Measurements from ENCODE around the gene PPP2R5E.

The PPP2R5E gene

GRCh38 chr14:63453443-63453936 is 89.7 kb downstream of the PPP2R5E start:
- Histone ChIP-seq H3K27me3 (ENCODE audit: control insufficient read depth, insufficient read depth, low read length) (no peaks in the 10 kb centered on the region), H3K4me1 (ENCODE audit: control insufficient read depth, insufficient read depth, low read length) (0 out of 2 replicates have a peak, but pooled peaks cover 4% of the 10 kb centered on the region), H3K27ac (ENCODE audit: low read depth, low read length) (no peak overlapping the region), H3K36me3 (ENCODE audit: control insufficient read depth, insufficient read depth, low read length) (peaks cover 12% of the 10 kb centered on the region; the same call in 1 of the 2 replicates), H3K9me3 (ENCODE audit: control insufficient read depth, insufficient read depth, low read depth, low read length) (no peaks in the 10 kb centered on the region), H3K4me3 (ENCODE audit: low read depth, low read length) (no peak overlapping the region), H3K9ac (ENCODE audit: low read length) (no peak overlapping the region)

- Histone ChIP-seq H3K27me3 (ENCODE audit: control insufficient read depth, insufficient read depth, low read length) (no peaks in the 10 kb centered on the region), H3K9ac (ENCODE audit: low read length) (no peak overlapping the region), H3K9me3 (ENCODE audit: control insufficient read depth, insufficient read depth, low read depth, low read length) (no peaks in the 10 kb centered on the region), H3K27ac (ENCODE audit: low read depth, low read length) (no peak overlapping the region), H3K36me3 (ENCODE audit: control insufficient read depth, insufficient read depth, low read length) (peaks cover 12% of the 10 kb centered on the region; the same call in 1 of the 2 replicates), H3K4me3 (ENCODE audit: low read depth, low read length) (no peak overlapping the region), H3K4me1 (ENCODE audit: control insufficient read depth, insufficient read depth, low read length) (0 out of 2 replicates have a peak, but pooled peaks cover 4% of the 10 kb centered on the region)
Observed at GRCh38 chr14:63452796-63453195, 90.4 kb downstream of the PPP2R5E start.

GRCh38 chr14:63448841-63449240 is 94.3 kb downstream of the PPP2R5E start:
- Histone ChIP-seq H3K9ac (ENCODE audit: low read length) (no peak overlapping the region), H3K9me3 (ENCODE audit: control insufficient read depth, insufficient read depth, low read depth, low read length) (no peaks in the 10 kb centered on the region), H3K4me1 (ENCODE audit: control insufficient read depth, insufficient read depth, low read length) (no peaks in the 10 kb centered on the region), H3K36me3 (ENCODE audit: control insufficient read depth, insufficient read depth, low read length) (peaks cover 12% of the 10 kb centered on the region; the same call in 1 of the 2 replicates), H3K27ac (ENCODE audit: low read depth, low read length) (no peak overlapping the region), H3K27me3 (ENCODE audit: control insufficient read depth, insufficient read depth, low read length) (no peaks in the 10 kb centered on the region), H3K4me3 (ENCODE audit: low read depth, low read length) (no peak overlapping the region)

DNA sequence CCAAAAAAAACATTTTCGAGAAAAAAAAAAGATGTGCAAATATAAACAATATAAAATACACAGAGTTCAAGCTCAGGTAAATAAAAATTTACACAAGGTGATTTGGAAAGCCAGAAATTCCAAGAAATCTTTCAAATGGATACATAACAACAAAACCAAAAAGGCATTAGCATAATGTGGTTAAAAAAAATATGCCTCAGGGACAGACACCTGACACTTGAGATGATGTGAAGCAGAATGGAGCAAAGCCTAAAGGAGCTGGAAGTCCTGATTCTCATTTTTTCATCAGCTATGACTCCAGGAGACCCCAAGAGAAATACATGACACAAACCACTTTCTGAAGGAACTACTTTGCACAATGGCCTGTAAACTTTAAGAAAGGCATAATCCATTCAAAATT is 98.6 kb downstream of the PPP2R5E start:
- H3K4me1 ChIP-seq (ENCODE audit: control insufficient read depth, insufficient read depth, low read length), result peaks cover 8% of the 10 kb centered on the region; the same call in 1 of the 2 replicates
- H3K4me3 ChIP-seq (ENCODE audit: low read depth, low read length), result no peak overlapping the region
- no peaks in the 10 kb centered on the region for H3K27me3 ChIP-seq (ENCODE audit: control insufficient read depth, insufficient read depth, low read length)
- no peak overlapping the region for H3K9ac ChIP-seq (ENCODE audit: low read length)
- no peaks in the 10 kb centered on the region for H3K9me3 ChIP-seq (ENCODE audit: control insufficient read depth, insufficient read depth, low read depth, low read length)
- H3K36me3 ChIP-seq (ENCODE audit: control insufficient read depth, insufficient read depth, low read length), result peaks cover 4% of the 10 kb centered on the region; the same call in 1 of the 2 replicates
- no peak overlapping the region for H3K27ac ChIP-seq (ENCODE audit: low read depth, low read length)

- no peaks in the 10 kb centered on the region for H3K27me3 ChIP-seq (ENCODE audit: control insufficient read depth, insufficient read depth, low read length)
- H3K36me3 ChIP-seq (ENCODE audit: control insufficient read depth, insufficient read depth, low read length), result peaks cover 4% of the 10 kb centered on the region; the same call in 1 of the 2 replicates
- H3K9me3 ChIP-seq (ENCODE audit: control insufficient read depth, insufficient read depth, low read depth, low read length), result no peaks in the 10 kb centered on the region
- H3K27ac ChIP-seq (ENCODE audit: low read depth, low read length), result no peak overlapping the region
- peaks cover 8% of the 10 kb centered on the region; the same call in 1 of the 2 replicates for H3K4me1 ChIP-seq (ENCODE audit: control insufficient read depth, insufficient read depth, low read length)
- no peak overlapping the region for H3K9ac ChIP-seq (ENCODE audit: low read length)
- no peak overlapping the region for H3K4me3 ChIP-seq (ENCODE audit: low read depth, low read length)
Observed at GRCh38 chr14:63443988-63444387, 99.2 kb downstream of the PPP2R5E start.

- no peaks in the 10 kb centered on the region for H3K9me3 ChIP-seq (ENCODE audit: control insufficient read depth, insufficient read depth, low read depth, low read length)
- H3K27me3 ChIP-seq (ENCODE audit: control insufficient read depth, insufficient read depth, low read length), result no peaks in the 10 kb centered on the region
- H3K27ac ChIP-seq (ENCODE audit: low read depth, low read length), result no peak overlapping the region
- no peak overlapping the region for H3K4me3 ChIP-seq (ENCODE audit: low read depth, low read length)
- H3K9ac ChIP-seq (ENCODE audit: low read length), result no peak overlapping the region
- H3K36me3 ChIP-seq (ENCODE audit: control insufficient read depth, insufficient read depth, low read length), result peaks cover 4% of the 10 kb centered on the region; the same call in 1 of the 2 replicates
- H3K4me1 ChIP-seq (ENCODE audit: control insufficient read depth, insufficient read depth, low read length), result peaks cover 11% of the 10 kb centered on the region
Observed at GRCh38 chr14:63443361-63443760, 99.8 kb downstream of the PPP2R5E start.

- Histone ChIP-seq H3K4me1 (ENCODE audit: control insufficient read depth, insufficient read depth, low read length) (peaks cover 42% of the 10 kb centered on the region), H3K9ac (ENCODE audit: low read length) (no peak overlapping the region), H3K27ac (ENCODE audit: low read depth, low read length) (peak overlapping the region; percentile 49; the same call in 1 of the 2 replicates), H3K27me3 (ENCODE audit: control insufficient read depth, insufficient read depth, low read length) (no peaks in the 10 kb centered on the region), H3K9me3 (ENCODE audit: control insufficient read depth, insufficient read depth, low read depth, low read length) (no peaks in the 10 kb centered on the region), H3K36me3 (ENCODE audit: control insufficient read depth, insufficient read depth, low read length) (peaks cover 4% of the 10 kb centered on the region; the same call in 1 of the 2 replicates), H3K4me3 (ENCODE audit: low read depth, low read length) (no peak overlapping the region)
Observed at GRCh38 chr14:63438065-63438757, 105.0 kb downstream of the PPP2R5E start.

DNA sequence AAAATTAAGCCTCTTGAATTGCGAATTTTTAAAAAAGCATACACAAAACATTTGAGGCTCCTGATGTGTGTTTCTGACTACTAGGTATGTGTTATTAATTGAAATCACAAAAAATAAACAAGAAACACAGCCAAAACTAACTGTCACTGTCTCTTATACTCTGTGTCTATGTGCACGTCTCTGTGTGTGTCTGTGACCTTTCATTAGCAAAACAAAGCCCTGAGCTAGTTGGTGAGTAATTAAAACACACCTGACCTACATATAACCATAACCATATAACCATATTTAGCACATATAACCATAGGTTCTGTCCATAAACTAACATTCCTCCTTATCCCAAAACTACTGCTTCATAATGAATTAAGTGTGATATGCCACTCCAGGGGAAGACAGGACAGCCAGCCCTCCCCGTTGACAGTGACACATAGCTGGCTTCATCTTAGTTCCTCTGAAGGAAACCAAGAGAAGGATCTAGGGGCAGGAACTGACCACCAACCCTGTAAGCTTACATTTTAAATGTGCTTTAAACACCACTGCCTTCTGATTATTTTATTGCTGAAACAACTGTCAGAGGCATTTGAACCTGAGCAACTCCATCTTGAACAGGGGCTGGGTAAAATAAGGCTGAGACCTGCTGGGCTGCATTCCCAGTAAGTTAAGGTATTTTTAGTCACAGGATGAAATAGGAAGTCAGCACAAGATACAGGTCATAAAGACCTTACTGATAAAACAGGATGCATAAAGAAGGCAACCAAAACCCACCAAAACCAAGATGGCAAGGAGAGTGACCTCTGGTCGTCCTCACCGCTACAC is 106.7 kb downstream of the PPP2R5E start:
- Histone ChIP-seq H3K4me1 (ENCODE audit: control insufficient read depth, insufficient read depth, low read length) (peaks cover 42% of the 10 kb centered on the region), H3K27ac (ENCODE audit: low read depth, low read length) (no peak overlapping the region), H3K9me3 (ENCODE audit: control insufficient read depth, insufficient read depth, low read depth, low read length) (no peaks in the 10 kb centered on the region), H3K27me3 (ENCODE audit: control insufficient read depth, insufficient read depth, low read length) (no peaks in the 10 kb centered on the region), H3K4me3 (ENCODE audit: low read depth, low read length) (no peak overlapping the region), H3K9ac (ENCODE audit: low read length) (no peak overlapping the region), H3K36me3 (ENCODE audit: control insufficient read depth, insufficient read depth, low read length) (peaks cover 4% of the 10 kb centered on the region; the same call in 1 of the 2 replicates)

GRCh38 chr14:63435838-63436237 is 107.3 kb downstream of the PPP2R5E start:
- Histone ChIP-seq H3K9ac (ENCODE audit: low read length) (no peak overlapping the region), H3K36me3 (ENCODE audit: control insufficient read depth, insufficient read depth, low read length) (no peaks in the 10 kb centered on the region), H3K27me3 (ENCODE audit: control insufficient read depth, insufficient read depth, low read length) (no peaks in the 10 kb centered on the region), H3K27ac (ENCODE audit: low read depth, low read length) (no peak overlapping the region), H3K9me3 (ENCODE audit: control insufficient read depth, insufficient read depth, low read depth, low read length) (no peaks in the 10 kb centered on the region), H3K4me3 (ENCODE audit: low read depth, low read length) (no peak overlapping the region), H3K4me1 (ENCODE audit: control insufficient read depth, insufficient read depth, low read length) (peaks cover 42% of the 10 kb centered on the region)

DNA sequence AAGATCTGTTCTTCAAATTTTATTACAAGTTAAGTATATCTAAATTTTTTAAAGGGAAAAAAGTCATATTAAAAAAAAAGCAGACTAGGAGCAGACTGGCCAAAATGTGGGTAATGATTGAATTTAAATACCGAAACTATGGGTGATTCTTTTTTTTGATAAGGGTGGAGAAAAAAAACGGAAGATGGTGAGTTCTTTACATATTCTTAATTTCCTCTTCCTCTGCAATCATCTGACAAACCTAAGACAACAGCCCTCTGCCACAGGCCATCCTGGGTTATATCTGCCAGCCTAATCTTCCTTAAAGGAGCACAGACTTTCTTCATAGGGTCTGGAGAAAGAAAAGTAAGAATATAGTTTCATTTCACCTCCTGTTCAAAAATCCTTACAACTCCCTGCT is 108.0 kb downstream of the PPP2R5E start:
- H3K9ac ChIP-seq (ENCODE audit: low read length), result no peak overlapping the region
- peaks cover 40% of the 10 kb centered on the region for H3K4me1 ChIP-seq (ENCODE audit: control insufficient read depth, insufficient read depth, low read length)
- H3K36me3 ChIP-seq (ENCODE audit: control insufficient read depth, insufficient read depth, low read length), result no peaks in the 10 kb centered on the region
- H3K4me3 ChIP-seq (ENCODE audit: low read depth, low read length), result no peak overlapping the region
- no peaks in the 10 kb centered on the region for H3K27me3 ChIP-seq (ENCODE audit: control insufficient read depth, insufficient read depth, low read length)
- H3K9me3 ChIP-seq (ENCODE audit: control insufficient read depth, insufficient read depth, low read depth, low read length), result no peaks in the 10 kb centered on the region
- H3K27ac ChIP-seq (ENCODE audit: low read depth, low read length), result no peak overlapping the region

All from HUES6 (cell line).